HEK293 (cell line): ENCODE data around the gene FUT6.

ENCODE experiments used
- FEZF1 ChIP-seq: fragments of 450-650 bp; formaldehyde crosslinking; IDR thresholded peaks from 2 replicates; pipeline ENCODE4 v1.5.1; 2016; ENCODE audit warnings: missing biosample characterization, missing genetic modification characterization
- KLF10 ChIP-seq: fragments of 450-650 bp; IDR thresholded peaks from 2 replicates; pipeline ENCODE4 v1.5.1; 2018; ENCODE audit warnings: missing biosample characterization, mild to moderate bottlenecking, missing genetic modification characterization
- KLF8 ChIP-seq: fragments of 450-650 bp; formaldehyde crosslinking; IDR thresholded peaks from 2 replicates; pipeline ENCODE4 v1.5.1; 2016; ENCODE audit warnings: missing biosample characterization, missing genetic modification characterization
- MYNN ChIP-seq: fragments of 450-650 bp; formaldehyde crosslinking; IDR thresholded peaks from 2 replicates; pipeline ENCODE4 v1.5.1; 2016; ENCODE audit warnings: missing biosample characterization, missing genetic modification characterization, borderline replicate concordance
- PRDM1 ChIP-seq: fragments of 450-650 bp; formaldehyde crosslinking; IDR thresholded peaks from 2 replicates; pipeline ENCODE4; 2016; ENCODE audit warnings: missing biosample characterization, missing genetic modification characterization
- SP3 ChIP-seq: fragments of 450-650 bp; formaldehyde crosslinking; IDR thresholded peaks from 2 replicates; pipeline ENCODE4 v1.5.1; 2016; ENCODE audit warnings: missing biosample characterization, missing genetic modification characterization
- TCF7L2 ChIP-seq: IDR thresholded peaks from 2 replicates; pipeline ENCODE4 v1.6.1; 2011; ENCODE audit warnings: low read depth, mild to moderate bottlenecking, inconsistent platforms, low read length, moderate library complexity, borderline replicate concordance
- ZBTB20 ChIP-seq: fragments of 450-650 bp; formaldehyde crosslinking; IDR thresholded peaks from 2 replicates; pipeline ENCODE4 v1.5.1; 2016; ENCODE audit warnings: missing biosample characterization, missing genetic modification characterization
- ZEB2 ChIP-seq: fragments of 450-650 bp; formaldehyde crosslinking; IDR thresholded peaks from 2 replicates; pipeline ENCODE4 v1.5.1; 2016; ENCODE audit warnings: missing biosample characterization, missing genetic modification characterization
- ZFP37 ChIP-seq: fragments of 450-650 bp; formaldehyde crosslinking; IDR thresholded peaks from 2 replicates; pipeline ENCODE4 v1.5.1; 2016; ENCODE audit warnings: missing biosample characterization, missing genetic modification characterization
- ZFP69B ChIP-seq: fragments of 450-650 bp; formaldehyde crosslinking; IDR thresholded peaks from 2 replicates; pipeline ENCODE4 v1.5.1; 2016; ENCODE audit warnings: missing biosample characterization, missing genetic modification characterization
- ZNF10 ChIP-seq: fragments of 450-650 bp; formaldehyde crosslinking; IDR thresholded peaks from 2 replicates; pipeline ENCODE4 v1.5.1; 2017; ENCODE audit warnings: missing biosample characterization, missing genetic modification characterization
- ZNF112 ChIP-seq: fragments of 450-650 bp; formaldehyde crosslinking; IDR thresholded peaks from 2 replicates; pipeline ENCODE4 v1.5.0; 2017; ENCODE audit warnings: missing biosample characterization, missing genetic modification characterization
- ZNF121 ChIP-seq: fragments of 450-650 bp; formaldehyde crosslinking; IDR thresholded peaks from 2 replicates; pipeline ENCODE4 v1.5.1; 2016; ENCODE audit warnings: missing biosample characterization, missing genetic modification characterization
- ZNF175 ChIP-seq: fragments of 450-650 bp; formaldehyde crosslinking; IDR thresholded peaks from 2 replicates; pipeline ENCODE4 v1.5.1; 2016; ENCODE audit warnings: missing biosample characterization, missing genetic modification characterization
- ZNF2 ChIP-seq: fragments of 450-650 bp; formaldehyde crosslinking; IDR thresholded peaks from 2 replicates; pipeline ENCODE4 v1.5.1; 2016; ENCODE audit warnings: missing biosample characterization, missing genetic modification characterization
- ZNF221 ChIP-seq: fragments of 450-650 bp; formaldehyde crosslinking; IDR thresholded peaks from 2 replicates; pipeline ENCODE4 v1.5.1; 2017; ENCODE audit warnings: missing biosample characterization, missing genetic modification characterization, borderline replicate concordance
- ZNF23 ChIP-seq: fragments of 450-650 bp; formaldehyde crosslinking; IDR thresholded peaks from 2 replicates; pipeline ENCODE4 v1.5.1; 2016; ENCODE audit warnings: missing biosample characterization, missing genetic modification characterization, borderline replicate concordance
- ZNF274 ChIP-seq, 2 experiments: fragments of 200-500 bp in 1 of 2; fragments of 450-650 bp in 1 of 2; sonication (Bioruptor generic) in 1 of 2; formaldehyde crosslinking in 1 of 2; IDR thresholded peaks; 2 replicates each; pipeline versions ENCODE4 v1.5.1 to v1.6.1; 2014 to 2016; ENCODE audit warnings: borderline replicate concordance in 1 of 2, inconsistent platforms in 1 of 2, low read length in 1 of 2, missing biosample characterization in 1 of 2, missing genetic modification characterization in 1 of 2
- ZNF341 ChIP-seq: fragments of 450-650 bp; formaldehyde crosslinking; IDR thresholded peaks from 2 replicates; pipeline ENCODE4; 2016; ENCODE audit warnings: low read depth, missing biosample characterization, missing genetic modification characterization
- ZNF37A ChIP-seq: fragments of 450-650 bp; IDR thresholded peaks from 2 replicates; pipeline ENCODE4 v1.5.1; 2018; ENCODE audit warnings: missing biosample characterization, missing genetic modification characterization
- ZNF423 ChIP-seq: fragments of 450-650 bp; formaldehyde crosslinking; IDR thresholded peaks from 2 replicates; pipeline ENCODE4 v1.5.1; 2016; ENCODE audit warnings: missing biosample characterization, missing genetic modification characterization
- ZNF510 ChIP-seq: fragments of 450-650 bp; formaldehyde crosslinking; IDR thresholded peaks from 2 replicates; pipeline ENCODE4 v1.5.1; 2018; ENCODE audit warnings: mild to moderate bottlenecking, missing genetic modification characterization, missing biosample characterization; ENCODE audit not compliant: insufficient replicate concordance
- ZNF548 ChIP-seq: fragments of 450-650 bp; formaldehyde crosslinking; IDR thresholded peaks from 2 replicates; pipeline ENCODE4 v1.5.1; 2016; ENCODE audit warnings: missing biosample characterization, missing genetic modification characterization
- ZNF549 ChIP-seq: fragments of 450-650 bp; IDR thresholded peaks from 2 replicates; pipeline ENCODE4 v1.5.1; 2018; ENCODE audit warnings: missing biosample characterization, missing genetic modification characterization, mild to moderate bottlenecking, inconsistent platforms, moderate library complexity
- ZNF596 ChIP-seq: fragments of 450-650 bp; IDR thresholded peaks from 2 replicates; pipeline ENCODE4 v1.5.0; 2018; ENCODE audit warnings: missing biosample characterization, mild to moderate bottlenecking, missing genetic modification characterization, moderate library complexity
- ZNF626 ChIP-seq: fragments of 450-650 bp; sonication (Bioruptor Pico); formaldehyde crosslinking; IDR thresholded peaks from 2 replicates; pipeline ENCODE4 v1.5.1; 2018; ENCODE audit warnings: missing biosample characterization, missing genetic modification characterization, inconsistent platforms
- ZNF654 ChIP-seq: fragments of 450-650 bp; formaldehyde crosslinking; IDR thresholded peaks from 2 replicates; pipeline ENCODE4 v1.5.1; 2016; ENCODE audit warnings: low read depth, missing biosample characterization, missing genetic modification characterization
- TF ChIP-seq, protein P1 (sequence below): fragments of 450-650 bp; formaldehyde crosslinking; IDR thresholded peaks from 2 replicates; pipeline ENCODE4 v1.5.1; 2016; ENCODE audit warnings: missing biosample characterization, missing genetic modification characterization
- TF ChIP-seq, protein P2 (sequence below): fragments of 450-650 bp; formaldehyde crosslinking; IDR thresholded peaks from 2 replicates; pipeline ENCODE4 v1.5.1; 2016; ENCODE audit warnings: missing biosample characterization, missing genetic modification characterization
- TF ChIP-seq, protein P3 (sequence below): fragments of 450-650 bp; formaldehyde crosslinking; IDR thresholded peaks from 2 replicates; pipeline ENCODE4 v1.5.1; 2017; ENCODE audit warnings: missing biosample characterization, missing genetic modification characterization
- TF ChIP-seq, protein P4 (sequence below): fragments of 450-650 bp; formaldehyde crosslinking; IDR thresholded peaks from 2 replicates; pipeline ENCODE4 v1.5.1; 2016; ENCODE audit warnings: missing biosample characterization, missing genetic modification characterization, low read depth

The FUT6 gene

DNA sequence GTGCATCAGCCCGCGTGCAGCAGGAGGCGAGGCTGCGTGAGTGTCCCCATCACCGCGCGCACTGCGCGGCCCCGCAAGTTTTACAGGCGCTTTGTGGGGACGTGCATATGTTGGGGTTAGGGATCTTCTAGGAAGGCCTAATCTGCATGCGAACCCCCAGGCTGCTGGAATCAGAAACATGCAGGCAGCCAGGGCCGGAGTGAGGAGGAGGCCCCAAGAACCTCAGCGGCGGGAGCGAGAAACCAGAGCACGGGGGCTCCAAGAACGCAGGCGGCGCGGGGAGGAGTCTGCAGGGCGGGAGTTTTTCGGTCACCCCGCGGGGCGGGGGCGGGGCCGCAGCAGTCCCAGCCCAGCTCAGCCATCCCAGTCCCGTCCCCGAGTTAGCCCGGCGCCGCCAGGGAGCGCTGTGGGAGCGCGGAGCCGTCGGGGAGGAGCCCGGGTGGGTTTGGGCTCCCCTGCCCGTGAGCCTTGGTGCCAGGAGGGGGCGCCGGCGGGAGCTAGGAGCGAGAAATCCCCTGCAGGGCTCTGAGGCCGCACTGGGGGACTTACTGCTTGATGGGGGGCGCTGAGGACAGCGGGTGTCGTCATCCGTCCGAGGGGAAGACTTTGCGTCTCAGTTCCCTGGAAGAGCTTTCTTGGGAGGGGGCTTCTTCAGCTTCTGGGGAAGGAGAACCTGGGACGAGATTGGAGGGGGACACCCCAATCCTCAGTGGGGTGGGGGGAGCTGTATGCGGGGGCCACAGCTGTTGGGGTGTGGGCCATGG is 35.6 kb downstream of the FUT6 start (continued):
- TF ChIP-seq ZNF423 (tag by site-specific recombination) (peak; percentile 63; the same call in 1 of the 2 replicates), ZNF510 (tag by site-specific recombination) (no peak), ZEB2 (tag by site-specific recombination) (peak; percentile 96), ZNF23 (tag by site-specific recombination) (no peak), ZNF341 (peak; percentile 72), ZNF549 (tag by site-specific recombination) (no peak), ZNF175 (tag by site-specific recombination) (no peak), KLF10 (tag by site-specific recombination) (peak; percentile 87), FEZF1 (tag by site-specific recombination) (no peak), ZFP37 (tag by site-specific recombination) (peak; percentile 87; the same call in 1 of the 2 replicates), ZNF112 (no peak), TCF7L2 (no peak), ZNF37A (tag by site-specific recombination) (no peak; the same call in 1 of the 2 replicates), ZNF548 (tag by site-specific recombination) (no peak), MYNN (tag by site-specific recombination) (no peak), ZNF274 (IDR thresholded peaks at IDR 0.05; ENCODE audit: low read length) (no peak), ZNF274 (tag by site-specific recombination; IDR thresholded peaks at IDR 0.05; ENCODE audit: borderline replicate concordance) (no peak), PRDM1 (no peak), ZNF10 (peak; percentile 85; the same call in 1 of the 2 replicates), ZNF654 (tag by site-specific recombination) (peak; percentile 91), ZNF221 (tag by site-specific recombination) (no peak), KLF8 (tag by site-specific recombination) (peak; percentile 96), ZNF2 (tag by site-specific recombination) (peak; percentile 93), ZNF596 (tag by site-specific recombination) (0 out of 2 replicates have a peak, but pooled peaks have one; percentile 8), ZNF626 (tag by site-specific recombination) (no peak), ZBTB20 (0 out of 2 replicates have a peak, but pooled peaks have one; percentile 6), ZFP69B (tag by site-specific recombination) (peak; percentile 48; the same call in 1 of the 2 replicates), ZNF121 (no peak), SP3 (tag by site-specific recombination) (peak; percentile 91)
- TF ChIP-seq, protein P1, sequence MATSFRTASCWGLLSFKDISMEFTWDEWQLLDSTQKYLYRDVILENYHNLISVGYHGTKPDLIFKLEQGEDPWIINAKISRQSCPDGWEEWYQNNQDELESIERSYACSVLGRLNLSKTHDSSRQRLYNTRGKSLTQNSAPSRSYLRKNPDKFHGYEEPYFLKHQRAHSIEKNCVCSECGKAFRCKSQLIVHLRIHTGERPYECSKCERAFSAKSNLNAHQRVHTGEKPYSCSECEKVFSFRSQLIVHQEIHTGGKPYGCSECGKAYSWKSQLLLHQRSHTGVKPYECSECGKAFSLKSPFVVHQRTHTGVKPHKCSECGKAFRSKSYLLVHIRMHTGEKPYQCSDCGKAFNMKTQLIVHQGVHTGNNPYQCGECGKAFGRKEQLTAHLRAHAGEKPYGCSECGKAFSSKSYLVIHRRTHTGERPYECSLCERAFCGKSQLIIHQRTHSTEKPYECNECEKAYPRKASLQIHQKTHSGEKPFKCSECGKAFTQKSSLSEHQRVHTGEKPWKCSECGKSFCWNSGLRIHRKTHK (tag by site-specific recombination): no peak
- TF ChIP-seq, protein P2, sequence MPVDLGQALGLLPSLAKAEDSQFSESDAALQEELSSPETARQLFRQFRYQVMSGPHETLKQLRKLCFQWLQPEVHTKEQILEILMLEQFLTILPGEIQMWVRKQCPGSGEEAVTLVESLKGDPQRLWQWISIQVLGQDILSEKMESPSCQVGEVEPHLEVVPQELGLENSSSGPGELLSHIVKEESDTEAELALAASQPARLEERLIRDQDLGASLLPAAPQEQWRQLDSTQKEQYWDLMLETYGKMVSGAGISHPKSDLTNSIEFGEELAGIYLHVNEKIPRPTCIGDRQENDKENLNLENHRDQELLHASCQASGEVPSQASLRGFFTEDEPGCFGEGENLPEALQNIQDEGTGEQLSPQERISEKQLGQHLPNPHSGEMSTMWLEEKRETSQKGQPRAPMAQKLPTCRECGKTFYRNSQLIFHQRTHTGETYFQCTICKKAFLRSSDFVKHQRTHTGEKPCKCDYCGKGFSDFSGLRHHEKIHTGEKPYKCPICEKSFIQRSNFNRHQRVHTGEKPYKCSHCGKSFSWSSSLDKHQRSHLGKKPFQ (tag by site-specific recombination): no peak
- TF ChIP-seq, protein P3, sequence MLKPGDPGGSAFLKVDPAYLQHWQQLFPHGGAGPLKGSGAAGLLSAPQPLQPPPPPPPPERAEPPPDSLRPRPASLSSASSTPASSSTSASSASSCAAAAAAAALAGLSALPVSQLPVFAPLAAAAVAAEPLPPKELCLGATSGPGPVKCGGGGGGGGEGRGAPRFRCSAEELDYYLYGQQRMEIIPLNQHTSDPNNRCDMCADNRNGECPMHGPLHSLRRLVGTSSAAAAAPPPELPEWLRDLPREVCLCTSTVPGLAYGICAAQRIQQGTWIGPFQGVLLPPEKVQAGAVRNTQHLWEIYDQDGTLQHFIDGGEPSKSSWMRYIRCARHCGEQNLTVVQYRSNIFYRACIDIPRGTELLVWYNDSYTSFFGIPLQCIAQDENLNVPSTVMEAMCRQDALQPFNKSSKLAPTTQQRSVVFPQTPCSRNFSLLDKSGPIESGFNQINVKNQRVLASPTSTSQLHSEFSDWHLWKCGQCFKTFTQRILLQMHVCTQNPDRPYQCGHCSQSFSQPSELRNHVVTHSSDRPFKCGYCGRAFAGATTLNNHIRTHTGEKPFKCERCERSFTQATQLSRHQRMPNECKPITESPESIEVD (tag by site-specific recombination): no peak
- TF ChIP-seq, protein P4, sequence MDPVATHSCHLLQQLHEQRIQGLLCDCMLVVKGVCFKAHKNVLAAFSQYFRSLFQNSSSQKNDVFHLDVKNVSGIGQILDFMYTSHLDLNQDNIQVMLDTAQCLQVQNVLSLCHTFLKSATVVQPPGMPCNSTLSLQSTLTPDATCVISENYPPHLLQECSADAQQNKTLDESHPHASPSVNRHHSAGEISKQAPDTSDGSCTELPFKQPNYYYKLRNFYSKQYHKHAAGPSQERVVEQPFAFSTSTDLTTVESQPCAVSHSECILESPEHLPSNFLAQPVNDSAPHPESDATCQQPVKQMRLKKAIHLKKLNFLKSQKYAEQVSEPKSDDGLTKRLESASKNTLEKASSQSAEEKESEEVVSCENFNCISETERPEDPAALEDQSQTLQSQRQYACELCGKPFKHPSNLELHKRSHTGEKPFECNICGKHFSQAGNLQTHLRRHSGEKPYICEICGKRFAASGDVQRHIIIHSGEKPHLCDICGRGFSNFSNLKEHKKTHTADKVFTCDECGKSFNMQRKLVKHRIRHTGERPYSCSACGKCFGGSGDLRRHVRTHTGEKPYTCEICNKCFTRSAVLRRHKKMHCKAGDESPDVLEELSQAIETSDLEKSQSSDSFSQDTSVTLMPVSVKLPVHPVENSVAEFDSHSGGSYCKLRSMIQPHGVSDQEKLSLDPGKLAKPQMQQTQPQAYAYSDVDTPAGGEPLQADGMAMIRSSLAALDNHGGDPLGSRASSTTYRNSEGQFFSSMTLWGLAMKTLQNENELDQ (tag by site-specific recombination): no peak
